Measurements from ENCODE around the gene CACNA1E. TPM values are rescaled to one million over a fixed set of nuclear protein-coding genes. Genes with fewer than 3 reads are reported as not detected.

The CACNA1E gene
- total RNA-seq, 1 experiment from 2014 or later = 0.46 TPM

GRCh38 chr1:181777286-181777685 lies 294.0 kb downstream of the CACNA1E start:
- Histone ChIP-seq H3K14ac (ENCODE audit: insufficient read depth, low read length) (no peak overlapping the region), H3K27me3 (ENCODE audit: insufficient read depth, low read length) (no peaks in the 10 kb centered on the region), H3K9me3 (ENCODE audit: control insufficient read depth, low read depth, low read length) (no peaks in the 10 kb centered on the region), H2AK5ac (ENCODE audit: insufficient read length, low read length) (no peak overlapping the region), H4K91ac (ENCODE audit: insufficient read length, low read depth, low read length) (no peak overlapping the region), H2BK120ac (ENCODE audit: low read depth, low read length, poor library complexity, severe bottlenecking) (no peak overlapping the region), H2AFZ (ENCODE audit: low read length) (no peak overlapping the region), H3K79me2 (ENCODE audit: insufficient read depth, low read length) (no peaks in the 10 kb centered on the region), H3K23me2 (ENCODE audit: insufficient read length, low read depth, low read length, poor library complexity, severe bottlenecking) (no peaks in the 10 kb centered on the region), H3K4ac (ENCODE audit: low read depth, low read length) (no peak overlapping the region), H3K4me2 (ENCODE audit: insufficient read depth, insufficient read length, low read length) (no peak overlapping the region), H2BK20ac (ENCODE audit: low read depth, low read length, poor library complexity, severe bottlenecking) (no peak overlapping the region), H3K27ac (ENCODE audit: insufficient read length, low read depth, low read length) (no peak overlapping the region), H2BK15ac (ENCODE audit: low read depth, low read length) (no peak overlapping the region), H3K23ac (ENCODE audit: insufficient read length, low read depth, low read length) (no peak overlapping the region), H4K20me1 (ENCODE audit: control insufficient read depth, insufficient read depth, insufficient read length) (no peaks in the 10 kb centered on the region), H3K4me1 (ENCODE audit: insufficient read depth, low read length) (no peaks in the 10 kb centered on the region), H3T11ph (ENCODE audit: low read length) (no peak overlapping the region), H4K5ac (ENCODE audit: insufficient read length, low read depth, low read length) (no peak overlapping the region), H2BK12ac (ENCODE audit: insufficient read length, low read depth, low read length) (no peak overlapping the region), H3K56ac (ENCODE audit: insufficient read length, low read depth, low read length) (no peak overlapping the region), H3K79me1 (ENCODE audit: insufficient read depth, low read depth, low read length, poor library complexity, severe bottlenecking) (no peaks in the 10 kb centered on the region), H2BK5ac (ENCODE audit: insufficient read length, low read length) (no peak overlapping the region), H4K8ac (replicated peaks; ENCODE audit: insufficient read length, low read depth, low read length) (no peak overlapping the region), H3K9ac (ENCODE audit: extremely low read depth, insufficient read length, low read length) (no peak overlapping the region), H3K18ac (ENCODE audit: insufficient read length, low read depth, low read length) (no peak overlapping the region)
- no peaks in the 10 kb centered on the region for H3K9me3 Mint-ChIP-seq
- H3K4me3 Mint-ChIP-seq = no peak overlapping the region
- no peak overlapping the region for H3K27ac Mint-ChIP-seq
- TF ChIP-seq, protein P1, sequence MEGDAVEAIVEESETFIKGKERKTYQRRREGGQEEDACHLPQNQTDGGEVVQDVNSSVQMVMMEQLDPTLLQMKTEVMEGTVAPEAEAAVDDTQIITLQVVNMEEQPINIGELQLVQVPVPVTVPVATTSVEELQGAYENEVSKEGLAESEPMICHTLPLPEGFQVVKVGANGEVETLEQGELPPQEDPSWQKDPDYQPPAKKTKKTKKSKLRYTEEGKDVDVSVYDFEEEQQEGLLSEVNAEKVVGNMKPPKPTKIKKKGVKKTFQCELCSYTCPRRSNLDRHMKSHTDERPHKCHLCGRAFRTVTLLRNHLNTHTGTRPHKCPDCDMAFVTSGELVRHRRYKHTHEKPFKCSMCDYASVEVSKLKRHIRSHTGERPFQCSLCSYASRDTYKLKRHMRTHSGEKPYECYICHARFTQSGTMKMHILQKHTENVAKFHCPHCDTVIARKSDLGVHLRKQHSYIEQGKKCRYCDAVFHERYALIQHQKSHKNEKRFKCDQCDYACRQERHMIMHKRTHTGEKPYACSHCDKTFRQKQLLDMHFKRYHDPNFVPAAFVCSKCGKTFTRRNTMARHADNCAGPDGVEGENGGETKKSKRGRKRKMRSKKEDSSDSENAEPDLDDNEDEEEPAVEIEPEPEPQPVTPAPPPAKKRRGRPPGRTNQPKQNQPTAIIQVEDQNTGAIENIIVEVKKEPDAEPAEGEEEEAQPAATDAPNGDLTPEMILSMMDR (conservative IDR thresholded peaks at IDR 0.05) = no peak
- H3K4me1 Mint-ChIP-seq = no peaks in the 10 kb centered on the region
- H3K36me3 Mint-ChIP-seq (ENCODE audit: insufficient read depth in 1 of 3, low read depth in 3 of 3) = no peaks in the 10 kb centered on the region; a peak in 1 of 7 replicates
- peaks cover 1% of the 10 kb centered on the region; the same call in 1 of the 2 replicates for H3K27me3 Mint-ChIP-seq (ENCODE audit: low read depth)
- WGBS (ENCODE audit: extremely low coverage, insufficient read length, low lambda C conversion rate) = no CpG with 5 or more reads among the region's 2 CpGs
- DNase-seq = no peak
